HG03442 (cell line): ENCODE results near the gene MRC2.
"Not testable (repeated sequence)": the region's sequence is repeated elsewhere in the genome, so short reads cannot be mapped to it uniquely, and the experiment has no call there.

Experiments used
- ATAC-seq: cut with Tn5 transposase; IDR thresholded peaks from one replicate; pipeline ENCODE4 v1.9.1; 2021; ENCODE audit warnings: mild to moderate bottlenecking, moderate library complexity; ENCODE audit not compliant: unreplicated experiment

Gene MRC2

DNA sequence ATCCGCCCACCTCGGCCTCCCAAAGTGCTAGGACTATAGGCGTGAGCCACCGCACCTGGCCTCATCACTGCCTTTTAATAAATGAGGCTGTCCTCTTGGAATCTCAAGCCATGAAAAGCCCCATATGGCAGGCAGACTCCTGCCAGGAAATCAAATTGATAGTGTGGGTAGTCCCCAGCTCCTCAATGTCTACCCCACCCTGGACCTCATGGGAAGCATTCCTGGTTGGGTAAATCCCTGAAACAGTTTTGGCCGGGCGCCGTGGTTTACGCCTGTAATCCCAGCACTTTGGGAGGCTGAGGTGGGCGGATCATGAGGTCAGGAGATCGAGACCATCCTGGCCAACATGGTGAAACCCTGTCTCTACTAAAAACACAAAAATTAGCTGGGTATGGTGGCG is 71.0 kb downstream of the MRC2 start:
- not testable (repeated sequence) for ATAC-seq

- ATAC-seq: no peak
Observed at GRCh38 chr17:62700964-62701705, 73.7 kb downstream of the MRC2 start.

GRCh38 chr17:62701706-62702085 is 74.2 kb downstream of the MRC2 start:
- no peak for ATAC-seq

DNA sequence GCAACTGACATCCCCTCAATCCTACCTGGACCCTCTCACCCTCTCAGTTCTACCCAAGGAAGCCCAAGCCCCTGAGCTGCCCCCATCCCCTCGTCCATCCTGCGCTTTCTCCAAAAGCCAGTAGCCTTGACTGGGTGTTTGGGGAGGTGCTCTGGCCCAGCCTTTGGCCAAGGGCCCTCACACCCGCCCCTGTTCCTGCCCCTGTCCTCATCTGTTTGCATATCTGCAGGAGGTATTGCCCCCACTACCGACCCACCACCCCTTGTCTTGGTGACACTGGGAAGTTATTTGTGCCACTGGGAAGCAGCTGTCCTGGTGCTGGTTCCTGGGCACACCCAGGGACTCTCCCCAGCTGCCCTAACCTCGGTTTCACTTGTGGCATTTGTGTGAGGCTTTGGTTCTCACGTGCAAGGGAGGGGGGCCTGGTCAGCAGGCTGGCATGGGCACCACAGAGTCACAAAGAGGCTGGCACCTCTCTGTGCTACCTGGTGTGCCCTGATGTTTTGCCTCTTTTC is 75.3 kb downstream of the MRC2 start:
- ATAC-seq: no peak

DNA sequence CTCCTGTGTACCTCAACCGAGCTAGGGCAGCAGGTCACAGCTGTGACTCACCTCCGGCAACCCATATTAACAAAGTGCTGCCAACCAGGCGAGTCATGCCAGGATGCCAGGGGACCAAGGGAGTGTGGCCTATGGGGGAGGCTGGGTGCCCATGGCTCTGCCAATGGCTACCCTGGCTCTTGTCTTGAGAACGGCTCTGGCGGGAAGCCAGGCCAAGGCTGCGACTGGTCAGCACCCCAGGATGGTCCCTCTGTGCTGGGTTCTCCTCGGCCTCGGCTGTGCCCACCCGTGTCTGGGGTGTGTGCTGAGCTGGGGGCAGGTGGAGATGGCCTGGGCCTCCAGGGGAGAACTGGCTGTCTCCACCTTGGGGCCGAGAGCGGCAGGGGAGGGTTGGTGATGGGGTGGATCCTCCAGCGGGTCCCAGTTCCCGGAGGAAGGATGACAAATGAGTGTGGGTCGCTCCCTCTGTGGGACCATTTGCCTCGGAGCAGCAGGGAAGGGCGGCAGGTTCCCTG is 75.8 kb downstream of the MRC2 start:
- ATAC-seq: no peak

DNA sequence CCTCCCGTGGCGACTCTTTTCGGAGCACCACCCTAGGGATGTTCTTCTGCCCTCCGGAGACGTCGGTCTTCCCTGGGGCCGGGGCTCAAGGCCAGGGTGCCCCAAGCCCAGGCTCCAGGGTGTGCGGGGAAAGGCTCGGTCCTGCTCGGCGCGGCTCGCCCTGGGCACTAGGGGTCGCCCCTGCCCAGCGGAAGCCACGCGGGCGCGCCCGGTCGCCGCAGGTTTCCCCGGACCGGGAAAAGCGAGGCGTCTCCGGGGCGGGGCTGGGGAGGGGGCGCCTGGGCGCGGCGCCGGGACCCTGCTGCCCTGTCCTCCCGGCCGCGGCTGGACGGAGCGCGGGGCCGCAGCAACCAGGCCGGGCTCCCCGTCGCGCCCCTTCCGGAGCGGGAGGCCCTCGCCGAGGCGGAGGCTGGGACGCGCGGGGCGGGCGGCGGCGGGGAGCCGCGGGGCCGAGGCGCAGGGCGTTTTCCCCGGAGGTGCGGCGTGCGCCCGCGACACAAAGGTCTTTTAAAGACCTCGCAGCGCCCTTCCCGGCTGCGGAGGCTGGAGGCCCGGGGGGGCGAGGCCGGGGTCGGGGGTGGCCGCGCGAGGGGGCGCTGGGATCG is 76.4 kb downstream of the MRC2 start:
- peak; percentile 82 for ATAC-seq

DNA sequence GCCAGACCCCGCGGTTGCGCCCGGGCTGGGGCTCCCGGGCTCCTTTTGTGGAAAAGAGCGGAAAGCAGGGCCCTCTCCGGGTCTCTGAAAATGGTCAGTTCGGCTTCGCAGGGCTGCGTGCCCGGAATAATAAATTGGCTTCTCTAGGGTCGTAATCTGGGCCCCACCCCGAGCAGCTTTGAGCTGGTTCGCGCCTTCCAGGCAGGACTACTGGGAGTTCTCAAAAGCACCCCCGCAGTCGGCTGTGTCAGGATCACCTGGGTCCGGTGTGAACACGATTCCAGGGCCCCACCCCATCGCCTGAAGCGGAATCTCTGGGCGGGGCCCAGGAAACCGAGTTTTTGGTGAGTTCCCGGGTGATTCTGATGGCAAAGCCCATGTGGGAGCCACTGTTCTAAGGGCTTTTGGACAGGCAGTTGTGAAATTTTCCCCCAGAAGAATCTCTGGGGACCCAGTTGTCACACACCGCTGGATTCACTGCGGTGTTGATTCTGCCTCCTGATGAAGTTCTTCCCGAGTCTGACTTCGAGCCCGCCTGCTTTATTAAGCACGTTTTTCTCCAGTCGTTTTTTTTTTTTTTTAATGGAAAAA is 77.0 kb downstream of the MRC2 start:
- peak; percentile 11 for ATAC-seq

DNA sequence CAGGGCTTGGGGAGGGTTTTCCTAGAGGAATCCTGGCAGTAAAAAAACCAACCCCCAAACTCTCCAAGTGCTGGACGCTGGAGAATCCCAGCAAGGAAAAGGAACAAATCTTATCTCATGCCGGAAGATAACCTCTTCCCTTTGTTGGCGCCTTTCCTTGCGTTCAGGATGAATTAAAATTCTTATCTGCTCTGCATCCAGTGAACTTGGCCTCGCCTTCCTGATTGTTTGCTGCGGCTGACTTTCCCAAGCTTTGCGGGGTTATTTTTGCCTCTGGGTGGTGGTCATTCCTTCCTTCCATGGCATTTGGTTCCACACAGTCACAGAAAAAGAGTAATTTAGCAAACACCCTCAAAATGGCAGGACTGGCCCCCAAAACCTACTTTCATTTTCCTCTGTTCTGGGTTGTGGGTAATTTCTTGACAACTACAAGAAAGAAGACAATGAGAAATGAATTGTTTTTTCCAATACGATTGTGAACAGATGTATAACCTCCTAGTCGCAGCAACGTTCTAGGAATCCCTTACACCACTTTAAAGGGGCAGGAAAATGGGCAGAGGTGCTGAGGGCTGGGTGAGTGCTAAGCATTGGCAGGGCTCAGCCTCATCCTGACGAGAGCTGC is 77.8 kb downstream of the MRC2 start:
- no peak for ATAC-seq

DNA sequence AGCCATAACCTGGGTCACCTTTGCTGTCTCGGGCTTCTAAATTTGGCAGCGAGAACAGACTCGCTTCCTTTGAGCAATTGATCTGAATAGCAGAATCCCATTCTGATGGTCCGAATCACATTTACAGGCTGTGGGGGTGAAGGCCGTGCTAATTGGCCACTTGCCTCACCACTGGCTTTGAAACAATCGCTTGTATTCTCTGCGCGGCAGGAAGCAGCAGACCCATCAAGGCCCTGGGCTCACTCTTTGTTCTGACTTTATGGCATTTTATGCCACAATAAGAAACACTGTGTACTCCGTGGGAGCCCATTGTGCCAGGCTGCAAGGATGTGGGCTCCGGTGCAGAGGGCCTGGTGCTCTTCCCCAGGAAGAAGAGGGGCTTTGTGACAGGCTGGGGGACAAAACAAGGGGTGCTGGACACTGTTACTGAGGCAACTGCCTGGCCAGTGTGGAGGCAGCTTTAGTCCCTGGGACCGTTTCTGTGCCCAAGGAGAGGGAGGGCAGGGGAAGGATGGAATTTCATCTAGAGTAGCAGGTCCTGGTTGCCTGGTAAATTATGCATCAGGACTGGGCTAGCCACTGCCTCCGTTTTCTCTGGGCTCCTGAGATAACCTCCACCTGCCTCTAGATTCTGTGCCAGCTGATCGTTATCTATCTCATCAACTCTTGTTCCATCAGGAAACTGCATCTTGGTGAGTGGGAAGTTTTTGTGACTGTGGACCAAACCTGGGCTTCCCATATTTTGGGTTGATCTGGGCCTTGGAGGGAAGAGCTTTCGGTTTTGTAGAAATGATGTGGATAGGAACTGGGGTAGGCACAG is 78.5 kb downstream of the MRC2 start:
- no peak for ATAC-seq

DNA sequence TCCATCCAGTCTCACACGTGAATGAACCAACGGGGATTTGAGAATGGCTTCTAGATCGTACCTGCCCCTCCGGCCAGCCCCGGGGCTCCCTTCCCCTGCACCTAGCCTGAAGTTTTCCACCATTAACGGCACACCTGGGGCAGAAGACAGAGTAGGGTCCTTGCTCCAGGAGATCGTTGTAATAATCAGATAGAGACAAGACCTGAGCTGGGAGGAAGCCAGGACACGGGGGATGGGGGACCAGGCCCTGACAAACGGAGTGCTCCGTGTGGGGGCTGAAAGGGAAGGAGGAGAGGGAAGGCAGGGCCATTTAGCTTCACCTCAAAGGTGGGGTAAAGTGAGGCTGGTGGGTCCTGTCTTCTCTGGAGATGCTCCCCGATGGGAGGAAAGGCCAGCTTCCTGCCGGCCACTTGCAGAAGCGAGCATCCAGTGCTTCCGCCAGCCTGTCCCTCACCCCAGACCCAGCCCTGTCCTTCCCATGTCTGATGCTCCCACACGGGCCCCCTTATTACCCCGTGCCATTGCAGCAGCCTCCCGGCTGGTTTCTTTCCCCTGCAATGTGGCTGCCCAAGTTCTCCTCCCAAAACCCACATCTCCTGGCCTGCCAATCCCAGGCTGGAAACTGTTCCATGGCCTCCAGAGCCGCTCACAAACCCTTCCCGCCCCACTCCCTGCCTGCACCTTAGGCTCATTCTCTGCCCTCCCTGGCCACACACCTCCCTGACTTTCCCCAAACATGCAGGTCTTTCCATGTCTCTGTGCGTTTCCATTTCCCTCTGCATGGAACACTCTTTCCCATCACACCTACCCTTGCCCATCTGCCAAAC is 79.3 kb downstream of the MRC2 start:
- no peak for ATAC-seq

DNA sequence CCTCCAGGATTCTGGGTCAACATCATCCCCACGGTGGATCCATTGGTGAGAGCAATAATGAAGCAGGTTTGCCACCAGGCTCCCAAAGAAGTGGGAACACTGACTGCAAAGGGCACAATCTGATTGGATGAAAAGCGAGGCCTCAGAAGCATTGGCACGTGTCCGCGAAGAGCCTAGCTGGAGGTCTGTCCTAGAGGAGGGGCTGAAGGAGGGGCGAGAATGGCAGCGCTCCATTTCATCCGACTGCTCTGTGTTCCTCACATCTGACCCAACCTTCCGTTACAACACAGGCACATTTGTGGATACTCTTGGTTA is 79.9 kb downstream of the MRC2 start:
- no peak for ATAC-seq

DNA sequence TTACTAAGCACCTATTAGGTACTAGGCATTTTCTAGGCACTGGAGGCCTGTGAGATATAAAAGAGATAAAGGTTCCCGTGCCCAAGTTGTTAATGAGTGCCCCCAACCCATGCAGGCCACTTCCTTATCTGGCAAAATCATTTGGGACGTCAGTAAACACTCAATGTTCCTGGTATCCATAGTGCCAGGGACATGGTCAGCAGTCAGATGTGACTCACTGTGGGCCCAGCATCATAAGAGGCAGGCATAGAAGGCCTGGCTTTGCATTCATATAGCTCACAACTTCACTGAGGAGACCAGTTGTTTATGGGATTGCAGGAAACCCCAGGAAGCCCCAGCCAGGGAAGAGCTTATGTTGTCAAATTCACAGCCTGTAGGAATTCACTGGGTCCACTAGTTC is 81.1 kb downstream of the MRC2 start:
- ATAC-seq: no peak

DNA sequence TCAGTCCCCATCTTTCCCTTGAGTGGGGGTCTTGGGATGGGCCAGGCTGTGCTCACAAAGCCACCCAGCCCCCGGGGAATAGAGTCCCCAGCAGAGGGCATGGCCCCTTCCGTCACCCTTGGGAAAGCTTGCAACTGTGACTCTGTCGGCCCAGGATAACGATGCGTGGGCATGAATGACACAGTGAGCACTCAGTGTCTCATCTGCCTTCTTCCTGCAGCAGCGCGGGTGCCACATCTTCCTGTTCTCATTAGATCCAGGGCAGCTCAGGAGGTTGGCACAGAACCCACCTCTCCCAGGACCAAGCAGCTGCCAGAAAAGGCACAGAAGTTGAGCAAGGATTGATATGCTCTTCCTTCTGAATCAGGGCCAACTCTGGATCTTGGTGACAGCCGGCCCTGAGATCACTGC is 84.7 kb downstream of the MRC2 start:
- no peak for ATAC-seq

GRCh38 chr17:62713086-62713881 is 85.8 kb downstream of the MRC2 start:
- no peak for ATAC-seq

- no peak for ATAC-seq
Observed at GRCh38 chr17:62714016-62714777, 86.7 kb downstream of the MRC2 start.

GRCh38 chr17:62715882-62716390 is 88.5 kb downstream of the MRC2 start:
- no peak for ATAC-seq

DNA sequence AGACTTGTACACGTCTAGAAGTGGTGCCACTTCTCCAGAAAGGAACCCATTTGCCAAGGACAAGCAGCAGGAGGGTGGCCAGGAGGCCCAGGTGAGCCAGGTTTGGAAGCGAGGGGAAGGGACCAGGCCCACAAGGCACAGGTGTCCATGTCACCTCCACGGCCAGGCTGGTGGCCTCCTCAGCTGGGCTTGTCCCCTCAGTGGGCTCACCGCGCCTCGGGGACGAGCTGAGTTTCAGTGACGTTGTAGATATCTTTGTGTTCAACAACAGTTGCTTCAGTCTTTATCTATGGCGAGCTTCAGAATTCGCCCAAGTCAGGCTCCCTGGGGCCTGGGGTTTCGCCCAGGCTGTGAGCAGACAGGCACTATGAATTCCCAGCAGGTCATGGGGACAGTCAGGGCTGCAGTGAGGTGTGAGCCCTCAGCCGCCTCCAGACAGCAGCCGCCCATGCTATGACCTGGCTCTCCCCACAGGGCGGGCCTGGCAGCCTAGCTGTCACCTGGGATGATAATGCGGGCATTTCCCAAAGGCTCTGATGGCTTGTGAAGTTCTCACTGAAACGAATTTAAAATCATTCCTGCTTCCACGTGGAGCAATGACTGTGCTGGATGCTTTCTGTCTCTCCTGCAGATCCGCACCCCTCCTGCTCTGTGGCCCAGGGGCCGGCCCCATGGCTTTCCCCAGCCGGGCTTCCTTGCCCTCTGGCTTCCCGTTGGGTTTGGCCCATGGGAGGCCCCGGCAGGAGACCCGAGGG is 89.5 kb downstream of the MRC2 start:
- ATAC-seq: no peak

GRCh38 chr17:62717589-62717855 is 90.1 kb downstream of the MRC2 start:
- no peak for ATAC-seq
